D721Med (cell line): ENCODE results near the gene GAREM1.
A peak's percentile ranks its signal among the peaks of the same experiment; 100 is the strongest.

ENCODE experiments used
- DNase-seq: peaks from one replicate; pipeline ENCODE4 v3.0.0; 2011; ENCODE audit warnings: low spot score; ENCODE audit not compliant: insufficient read length
- FAIRE-seq: peaks from 2 replicates; lab custom pipeline; 2011; peaks lifted over from hg19 to GRCh38; lab: Jason Lieb, UNC
- TF ChIP-seq, protein P1 (sequence below): IDR thresholded peaks from 2 replicates; pipeline ENCODE4 v1.5.1; 2012; ENCODE audit warnings: mild to moderate bottlenecking, control low read depth; ENCODE audit not compliant: insufficient read depth; ENCODE audit errors: missing control alignments

GAREM1 gene

DNA sequence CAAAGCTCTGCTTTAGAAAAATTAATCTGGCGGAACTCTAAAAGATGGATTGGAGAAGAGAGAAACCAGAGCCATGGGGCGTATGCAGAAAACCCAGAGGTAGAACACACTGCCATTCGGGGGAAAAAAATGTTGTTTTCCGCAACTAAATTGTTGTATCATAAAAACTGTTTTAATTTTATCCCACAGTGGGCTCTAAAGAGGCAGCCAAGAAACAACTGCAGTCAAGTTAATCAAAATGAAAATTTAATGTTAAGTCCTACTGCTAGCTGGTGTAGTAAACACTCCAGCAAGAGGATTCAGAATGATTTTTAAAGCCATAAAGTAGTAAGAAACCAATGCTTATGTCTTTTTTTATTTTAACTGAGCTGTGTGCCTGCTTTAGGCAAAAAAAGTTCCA is 69.1 kb downstream of the GAREM1 start:
- no peak for DNase-seq
- peak; percentile 44 for FAIRE-seq
- TF ChIP-seq, protein P1, sequence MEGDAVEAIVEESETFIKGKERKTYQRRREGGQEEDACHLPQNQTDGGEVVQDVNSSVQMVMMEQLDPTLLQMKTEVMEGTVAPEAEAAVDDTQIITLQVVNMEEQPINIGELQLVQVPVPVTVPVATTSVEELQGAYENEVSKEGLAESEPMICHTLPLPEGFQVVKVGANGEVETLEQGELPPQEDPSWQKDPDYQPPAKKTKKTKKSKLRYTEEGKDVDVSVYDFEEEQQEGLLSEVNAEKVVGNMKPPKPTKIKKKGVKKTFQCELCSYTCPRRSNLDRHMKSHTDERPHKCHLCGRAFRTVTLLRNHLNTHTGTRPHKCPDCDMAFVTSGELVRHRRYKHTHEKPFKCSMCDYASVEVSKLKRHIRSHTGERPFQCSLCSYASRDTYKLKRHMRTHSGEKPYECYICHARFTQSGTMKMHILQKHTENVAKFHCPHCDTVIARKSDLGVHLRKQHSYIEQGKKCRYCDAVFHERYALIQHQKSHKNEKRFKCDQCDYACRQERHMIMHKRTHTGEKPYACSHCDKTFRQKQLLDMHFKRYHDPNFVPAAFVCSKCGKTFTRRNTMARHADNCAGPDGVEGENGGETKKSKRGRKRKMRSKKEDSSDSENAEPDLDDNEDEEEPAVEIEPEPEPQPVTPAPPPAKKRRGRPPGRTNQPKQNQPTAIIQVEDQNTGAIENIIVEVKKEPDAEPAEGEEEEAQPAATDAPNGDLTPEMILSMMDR: no peak

DNA sequence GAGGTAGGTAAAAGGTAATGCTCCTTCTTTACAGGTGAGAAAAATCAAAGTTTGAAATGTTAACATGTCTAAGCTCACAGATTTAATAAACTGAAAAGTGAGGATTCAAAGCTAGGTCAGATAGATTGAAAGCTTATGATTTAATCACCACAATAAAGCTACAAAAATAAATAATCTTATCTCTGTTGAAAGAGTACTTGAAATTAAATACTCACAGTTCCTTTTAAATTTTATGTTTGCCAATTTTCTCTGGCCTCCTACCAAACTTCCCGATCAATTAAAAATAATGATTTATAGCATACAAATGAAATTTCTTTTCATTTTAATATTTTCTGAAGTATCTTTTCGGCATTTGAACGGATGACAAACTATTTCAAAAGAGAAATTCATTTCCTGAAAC is 77.3 kb downstream of the GAREM1 start:
- TF ChIP-seq, protein P1: no peak
- DNase-seq (no peak), FAIRE-seq (peak; percentile 60)

DNA sequence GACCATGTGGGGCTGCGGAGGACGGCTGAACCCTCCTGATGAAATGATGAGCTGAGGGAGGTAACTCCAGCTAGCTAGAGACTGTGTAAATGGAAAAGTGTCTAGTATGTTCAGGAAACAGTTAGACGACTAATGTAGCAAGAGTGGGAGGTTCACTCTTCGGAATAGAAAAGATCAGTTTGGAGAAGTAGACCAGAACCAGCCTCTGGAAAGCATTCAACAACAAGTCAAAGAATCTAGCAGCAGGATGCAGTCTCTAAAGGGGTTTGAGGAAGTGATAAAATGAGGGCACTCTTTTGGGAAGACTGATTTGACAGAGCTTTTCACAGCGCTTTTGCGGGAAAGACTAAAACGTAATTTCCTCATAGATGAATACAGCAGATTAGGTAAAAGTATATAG is 79.6 kb downstream of the GAREM1 start:
- FAIRE-seq: peak; percentile 60
- DNase-seq: no peak
- TF ChIP-seq, protein P1: no peak

DNA sequence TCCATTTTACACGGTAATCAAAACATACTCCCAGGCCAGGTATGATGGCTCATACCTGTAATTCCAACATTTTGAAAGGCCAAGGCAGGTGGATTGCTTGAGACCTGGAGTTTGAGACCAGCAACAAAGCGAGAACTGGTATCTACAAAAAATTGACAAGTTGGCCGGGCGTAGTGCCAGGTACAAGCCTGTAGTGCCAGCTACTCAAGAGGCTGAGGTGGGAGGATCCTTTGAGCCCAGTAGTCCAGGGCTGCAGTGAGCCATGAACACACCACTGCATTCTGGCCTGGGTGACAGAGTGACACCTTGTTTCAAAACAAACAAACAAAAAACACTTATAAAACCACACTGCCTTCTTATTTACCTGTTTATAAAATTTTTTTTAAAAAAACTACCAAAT is 80.8 kb downstream of the GAREM1 start:
- no peak for DNase-seq
- no peak for FAIRE-seq
- TF ChIP-seq, protein P1: no peak

DNA sequence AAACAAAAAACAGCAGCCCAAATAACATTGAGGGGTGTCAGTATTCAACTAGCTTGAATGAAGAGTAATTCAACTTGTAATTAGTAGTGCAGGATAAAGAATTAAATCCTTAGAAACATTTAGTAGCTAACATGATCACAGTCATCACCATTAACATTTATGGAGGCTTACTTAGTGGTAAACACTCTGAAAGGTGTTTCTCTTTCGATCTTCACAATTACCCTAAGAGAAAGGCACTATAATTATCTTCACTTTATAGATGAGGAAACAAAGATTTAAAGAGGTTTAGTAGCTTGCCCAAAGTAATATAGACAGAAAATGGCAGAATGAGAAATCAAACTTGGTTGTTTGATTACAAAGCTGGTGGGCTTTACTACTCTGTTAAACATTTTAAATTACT is 81.5 kb downstream of the GAREM1 start:
- no peak for DNase-seq
- TF ChIP-seq, protein P1: no peak
- FAIRE-seq: peak; percentile 96

DNA sequence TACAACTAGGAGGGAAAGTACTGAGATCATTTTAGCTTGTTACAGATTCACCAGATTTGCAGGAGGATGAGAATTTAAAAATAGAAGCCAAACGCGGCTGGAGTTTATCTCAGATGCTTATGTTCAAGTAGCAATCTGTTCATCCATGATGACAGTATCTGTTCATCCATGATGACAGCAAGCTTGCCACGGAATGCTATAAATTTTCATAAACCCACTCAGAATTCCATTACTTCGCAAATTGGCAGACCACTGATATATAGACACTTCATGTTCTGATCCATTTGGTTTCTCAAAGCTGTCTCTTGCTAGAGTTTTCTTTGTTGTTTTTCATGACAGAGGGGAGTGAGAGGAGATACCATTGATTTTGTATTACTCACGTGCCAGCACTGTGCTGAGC is 84.2 kb downstream of the GAREM1 start:
- TF ChIP-seq, protein P1: no peak
- DNase-seq: no peak
- FAIRE-seq: no peak

DNA sequence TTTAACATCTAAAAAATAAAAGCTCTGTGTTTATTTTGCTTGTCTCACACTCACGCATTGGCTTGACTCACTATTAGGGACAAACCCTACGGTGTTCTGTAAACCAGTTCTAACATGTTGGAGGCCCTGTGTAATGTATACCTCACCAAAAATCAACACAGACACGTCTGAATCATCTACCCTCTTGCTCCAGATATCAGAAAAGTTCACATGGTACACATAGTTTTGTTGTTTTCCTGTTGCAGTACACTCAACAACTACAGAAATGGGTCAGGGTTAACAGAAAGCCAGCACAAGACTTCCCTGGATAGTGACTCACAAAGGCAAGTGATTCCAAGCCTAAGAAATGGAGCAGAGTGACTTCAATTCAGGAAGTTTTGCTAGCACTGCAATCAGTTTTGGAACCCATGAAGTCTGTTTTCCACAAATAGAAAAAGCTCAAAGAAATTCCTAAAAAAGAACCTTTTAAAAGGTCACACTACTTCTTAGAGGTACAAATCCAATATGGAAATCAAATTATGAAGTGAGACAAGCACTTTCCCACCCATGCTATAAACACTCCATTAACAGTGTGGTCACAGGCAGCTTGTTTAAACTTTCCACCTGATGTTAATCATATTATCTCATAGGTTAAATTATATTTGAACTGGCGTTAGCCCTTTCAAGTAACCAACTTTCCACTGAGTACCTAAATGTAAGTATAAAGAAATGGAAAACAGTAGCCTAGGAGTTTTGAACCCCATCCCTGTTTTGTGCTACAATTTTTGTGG is 87.4 kb downstream of the GAREM1 start:
- DNase-seq: no peak

More for the DNA sequence above, 87.4 kb downstream of the GAREM1 start:
- peak; percentile 84 for FAIRE-seq
- TF ChIP-seq, protein P1: no peak
